ENCODE measurements around the gene RCAN3.
"Not testable (repeated sequence)": the region's sequence is repeated elsewhere in the genome, so short reads cannot be mapped to it uniquely, and the experiment has no call there.

Gene RCAN3

DNA sequence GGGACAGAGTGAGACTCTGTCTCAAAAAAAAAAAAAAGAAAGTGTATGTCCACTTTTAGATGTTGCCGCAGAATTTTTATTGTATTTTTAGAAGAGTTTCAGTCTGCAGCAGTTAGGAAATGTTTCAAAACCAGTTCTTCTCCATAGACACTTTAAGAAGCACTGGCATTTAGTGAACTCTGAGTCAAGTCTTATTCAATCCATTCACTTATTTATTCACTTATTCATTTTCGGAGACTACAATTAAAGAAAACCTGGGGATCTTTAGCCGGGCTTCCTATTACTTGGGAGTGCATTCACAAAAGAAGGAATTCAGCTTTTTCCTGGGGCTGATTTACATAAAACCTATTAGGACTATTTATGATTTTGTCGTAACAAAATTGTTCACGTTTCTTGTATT is 12.3 kb downstream of the RCAN3 start:
- no peak for DNase-seq (ENCODE audit: low read depth, low spot score)

DNA sequence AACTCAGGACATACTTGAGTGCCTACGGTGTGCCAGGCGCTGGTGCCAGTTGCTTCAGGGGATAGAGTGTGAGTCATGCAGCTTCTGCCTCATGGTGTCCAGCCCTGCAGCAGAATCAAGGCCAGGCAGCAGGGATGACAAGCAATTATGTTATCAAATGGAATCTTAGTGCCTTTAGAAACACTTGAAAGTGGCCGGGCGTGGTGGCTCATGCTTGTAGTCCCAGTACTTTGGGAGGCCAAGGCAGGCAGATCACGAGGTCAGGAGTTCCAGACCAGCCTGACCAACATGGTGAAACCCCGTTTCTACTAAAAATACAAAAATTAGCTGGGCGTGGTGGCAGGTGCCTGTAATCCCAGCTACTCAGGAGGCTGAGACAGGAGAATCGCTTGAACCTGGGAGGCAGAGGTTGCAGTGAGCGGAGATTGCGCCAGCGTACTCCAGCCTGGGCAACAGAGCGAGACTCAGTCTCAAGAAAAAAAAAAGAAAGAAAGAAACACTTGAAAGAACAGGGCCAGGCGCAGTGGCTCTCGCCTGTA is 13.1 kb downstream of the RCAN3 start:
- not testable (repeated sequence) for DNase-seq (ENCODE audit: low read depth, low spot score)

GRCh38 chr1:24516506-24516905 is 13.9 kb downstream of the RCAN3 start:
- DNase-seq (ENCODE audit: low read depth, low spot score), result no peak

GRCh38 chr1:24517898-24518297 is 15.3 kb downstream of the RCAN3 start:
- DNase-seq (ENCODE audit: low read depth, low spot score), result no peak

- DNase-seq (ENCODE audit: low read depth, low spot score), result not testable (repeated sequence)
Measured at GRCh38 chr1:24520282-24520681, 17.6 kb downstream of the RCAN3 start.

DNA sequence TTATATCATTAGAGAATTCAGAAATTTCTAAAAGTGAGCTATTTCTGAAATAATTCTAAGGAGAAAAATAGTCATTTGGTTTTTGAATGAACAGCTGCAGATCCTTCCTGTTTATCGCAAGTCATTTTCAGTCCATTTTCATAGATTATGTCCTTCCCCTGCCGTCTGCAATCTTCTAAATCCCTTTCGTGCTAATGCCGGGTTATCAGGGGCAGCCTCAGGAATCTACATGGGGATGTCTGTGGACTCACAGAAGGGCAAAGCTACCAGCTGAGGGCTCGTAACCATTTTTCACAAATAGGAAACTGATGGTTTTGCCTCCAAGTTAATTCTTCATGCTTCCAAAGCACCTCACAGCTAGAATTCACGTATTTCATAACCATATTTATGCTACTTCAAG is 23.0 kb downstream of the RCAN3 start:
- DNase-seq (ENCODE audit: low read depth, low spot score), result no peak

- no peak for DNase-seq (ENCODE audit: low read depth, low spot score)
Measured at GRCh38 chr1:24526045-24526444, 23.4 kb downstream of the RCAN3 start.

GRCh38 chr1:24526940-24527542 is 24.4 kb downstream of the RCAN3 start:
- no peak for DNase-seq (ENCODE audit: low read depth, low spot score)

GRCh38 chr1:24528744-24529143 is 26.1 kb downstream of the RCAN3 start:
- DNase-seq (ENCODE audit: low read depth, low spot score), result no peak

DNA sequence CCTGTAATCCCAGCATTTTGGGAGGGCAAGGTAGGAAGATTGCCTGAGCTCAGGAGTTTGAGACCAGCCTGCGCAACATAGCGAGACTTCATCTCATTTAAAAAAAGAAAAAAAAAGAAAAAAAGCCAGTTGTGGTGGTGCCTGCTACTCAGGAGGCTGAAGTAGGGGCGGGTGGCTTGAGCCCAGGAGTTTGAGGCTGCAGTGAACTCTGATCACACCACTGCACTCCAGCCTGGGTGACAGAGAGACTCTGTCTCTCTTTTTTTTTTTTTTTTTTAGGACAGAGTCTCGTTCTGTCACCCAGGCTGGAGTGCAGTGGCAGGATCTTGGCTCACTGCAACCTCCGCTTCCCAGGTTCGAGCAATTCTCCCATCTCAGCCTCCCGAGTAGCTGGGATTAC is 26.7 kb downstream of the RCAN3 start:
- not testable (repeated sequence) for DNase-seq (ENCODE audit: low read depth, low spot score)

DNA sequence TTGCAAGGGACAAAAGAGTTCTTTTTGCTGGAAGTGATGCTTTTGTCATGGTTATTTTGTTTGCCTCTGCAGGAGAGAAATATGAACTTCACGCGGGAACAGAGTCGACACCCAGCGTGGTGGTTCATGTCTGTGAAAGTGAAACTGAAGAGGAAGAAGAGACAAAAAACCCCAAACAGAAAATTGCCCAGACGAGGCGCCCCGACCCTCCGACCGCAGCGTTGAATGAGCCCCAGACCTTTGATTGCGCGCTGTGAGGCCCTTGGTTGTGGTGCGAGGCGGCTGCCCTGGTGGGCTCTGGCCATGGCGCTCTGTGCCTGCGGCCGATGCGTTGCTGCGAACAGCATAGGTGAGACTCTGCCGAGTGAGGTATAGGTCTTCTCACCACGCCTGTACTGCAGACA is 32.4 kb downstream of the RCAN3 start:
- no peak for DNase-seq (ENCODE audit: low read depth, low spot score)

- DNase-seq (ENCODE audit: low read depth, low spot score), result no peak
Measured at GRCh38 chr1:24535778-24536177, 33.1 kb downstream of the RCAN3 start.

GRCh38 chr1:24536391-24536840 is 33.8 kb downstream of the RCAN3 start:
- DNase-seq (ENCODE audit: low read depth, low spot score), result no peak

DNA sequence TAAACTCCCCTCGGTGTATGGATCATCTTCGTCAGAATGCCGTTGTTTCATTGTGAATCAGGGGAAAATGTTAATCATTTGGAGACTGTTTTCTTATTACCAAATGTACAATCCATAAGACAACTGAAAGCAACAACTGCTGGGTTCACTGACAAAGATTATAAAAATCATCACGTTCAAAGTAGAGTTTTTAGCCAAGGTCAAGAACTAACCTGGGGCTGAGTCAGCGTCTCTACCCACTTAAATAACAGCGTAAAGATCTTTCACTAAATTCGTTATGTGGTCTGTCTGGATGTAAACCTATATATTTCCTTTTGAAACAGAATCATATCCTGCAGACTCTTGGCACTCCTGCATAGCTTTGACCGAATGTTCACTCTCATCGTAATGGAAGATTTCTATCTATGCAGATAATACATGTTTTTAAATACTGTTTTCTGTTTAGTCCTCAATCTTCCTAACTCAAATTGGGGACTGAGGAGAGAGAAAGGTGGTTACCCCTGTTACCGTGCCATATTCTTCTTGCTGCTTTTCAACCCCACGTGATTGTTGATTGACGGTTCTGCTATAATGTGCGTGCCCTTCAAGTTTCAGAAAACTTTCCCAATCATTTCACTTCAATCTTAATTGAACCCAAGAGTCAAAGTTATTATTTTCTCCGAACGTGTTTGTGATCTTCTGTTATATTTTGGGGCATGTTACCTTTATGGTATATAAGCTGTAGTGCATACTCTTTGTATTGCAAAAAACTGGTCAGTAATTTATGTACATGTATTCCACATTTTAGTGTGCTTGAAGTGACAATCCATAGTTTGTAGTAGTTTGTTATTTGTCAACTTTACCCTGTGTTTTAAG is 37.6 kb downstream of the RCAN3 start:
- no peak for DNase-seq (ENCODE audit: low read depth, low spot score)

- peak; percentile 41 for DNase-seq (ENCODE audit: low read depth, low spot score)
Measured at GRCh38 chr1:24540906-24541710, 38.5 kb downstream of the RCAN3 start.

DNA sequence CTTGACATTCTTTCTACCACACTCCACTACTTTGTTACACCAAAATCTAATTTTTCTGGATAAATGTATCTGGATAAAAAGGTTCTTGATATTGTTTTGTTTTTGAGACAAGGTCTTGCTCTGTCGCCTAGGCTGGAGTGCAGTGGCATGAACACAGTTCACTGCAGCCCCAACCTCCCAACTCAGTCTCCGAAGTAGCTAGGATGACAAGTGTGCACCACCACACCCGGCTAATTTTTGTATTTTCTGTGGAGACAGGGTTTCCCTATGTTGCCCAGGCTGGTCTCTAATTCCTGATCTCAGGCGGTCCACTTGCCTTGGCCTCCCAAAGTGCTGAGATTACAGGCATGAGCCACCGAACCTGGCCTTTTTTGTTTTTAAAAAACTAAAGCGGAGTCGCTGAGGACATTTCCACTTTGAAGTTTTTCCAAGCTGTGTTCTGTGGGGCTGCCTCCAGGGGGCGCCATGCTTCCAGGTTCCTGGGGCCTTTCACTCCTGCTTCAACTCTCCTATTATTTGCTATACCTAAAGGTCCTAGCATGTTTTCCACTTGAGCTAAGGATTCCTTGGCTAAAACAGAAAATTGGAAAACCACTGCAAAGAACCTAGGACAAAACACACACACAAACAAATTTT is 39.2 kb downstream of the RCAN3 start:
- no peak for DNase-seq (ENCODE audit: low read depth, low spot score)

DNA sequence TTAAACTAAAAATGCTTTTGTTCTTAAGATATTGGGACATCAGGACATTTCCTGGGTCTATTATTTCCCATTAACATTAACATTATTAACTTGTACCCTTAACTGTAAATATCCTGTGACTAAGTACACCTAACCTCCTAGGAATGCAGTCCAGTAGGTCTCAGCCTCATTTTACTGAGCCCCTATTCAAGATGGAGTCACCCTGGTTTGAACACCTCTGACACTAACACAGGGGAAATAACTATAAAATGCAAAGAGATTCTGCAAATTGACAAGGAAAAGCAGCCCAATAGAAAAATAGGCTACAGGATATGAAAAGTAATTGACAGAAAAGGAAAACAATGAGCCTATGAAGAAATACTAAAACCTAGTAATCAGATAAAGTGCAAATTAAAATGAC is 41.6 kb downstream of the RCAN3 start:
- no peak for DNase-seq (ENCODE audit: low read depth, low spot score)

GRCh38 chr1:24545662-24546061 is 43.0 kb downstream of the RCAN3 start:
- no peak for DNase-seq (ENCODE audit: low read depth, low spot score)

GRCh38 chr1:24547195-24547594 is 44.6 kb downstream of the RCAN3 start:
- DNase-seq (ENCODE audit: low read depth, low spot score), result no peak

GRCh38 chr1:24548070-24548469 is 45.4 kb downstream of the RCAN3 start:
- no peak for DNase-seq (ENCODE audit: low read depth, low spot score)

GRCh38 chr1:24549210-24549609 is 46.6 kb downstream of the RCAN3 start:
- DNase-seq (ENCODE audit: low read depth, low spot score), result not testable (repeated sequence)
